Ovary (tissue), 9 donors: ENCODE results near the gene TMED7. TPM values are rescaled to one million over a fixed set of nuclear protein-coding genes. Genes with fewer than 3 reads are reported as not detected.

ENCODE experiments used
- DNase-seq, 5 donors: peaks; one replicate each; pipeline ENCODE4 v3.0.0-alpha.2; 2019 to 2020
- H3K27ac ChIP-seq, 2 donors: fragments of 200-600 bp; one replicate each; pipeline versions ENCODE4 v1.5.1 to v1.8.0; 2019 to 2022
- H3K27me3 ChIP-seq: fragments of 200-600 bp; one replicate; pipeline ENCODE4 v1.8.0; 2022
- H3K36me3 ChIP-seq: fragments of 200-600 bp; sonication (generic); one replicate; pipeline ENCODE4 v1.5.1; 2019
- H3K4me1 ChIP-seq: one replicate; pipeline ENCODE4 v1.8.1; 2013; ENCODE audit warnings: mild to moderate bottlenecking, moderate library complexity; ENCODE audit not compliant: insufficient read depth
- H3K4me3 ChIP-seq: fragments of 200-600 bp; sonication (generic); one replicate; pipeline ENCODE4 v1.5.1; 2017
- H3K9me3 ChIP-seq, 2 donors: fragments of 200-600 bp in 1 of 2; sonication (generic) in 1 of 2; one replicate each; pipeline versions ENCODE4 v1.5.1 to v1.8.1; 2013 to 2019; ENCODE audit warnings: mild to moderate bottlenecking in 1 of 2, moderate library complexity in 1 of 2
- CTCF ChIP-seq, 3 donors: fragments of 450-650 bp in 2 of 3; fragments of 200-600 bp in 1 of 3; IDR thresholded peaks; one replicate each; pipeline versions ENCODE4 v1.5.1 to v1.8.0; 2016 to 2022; ENCODE audit warnings: antibody characterized with exemption in 3 of 3, mild to moderate bottlenecking in 1 of 3
- EP300 ChIP-seq: sonication (generic); formaldehyde crosslinking; IDR thresholded peaks from one replicate; pipeline ENCODE4 v1.6.1; 2017; ENCODE audit warnings: antibody characterized with exemption
- POLR2A ChIP-seq: fragments of 450-650 bp; IDR thresholded peaks from one replicate; pipeline ENCODE4 v1.6.1; 2017; ENCODE audit warnings: antibody characterized with exemption, mild to moderate bottlenecking, moderate library complexity
- WGBS, 3 donors: extraction: QIAGEN DNeasy Blood & Tissue Kit in 1 of 3; methylation state at CpG; one replicate each; pipeline versions ENCODE4 v1.1.5 to v1.1.7; 2013 to 2017; 5-methylcytosine and 5-hydroxymethylcytosine counted together
- intact Hi-C, 4 donors: fragments of 100-400 bp; cut with DNase I; formaldehyde crosslinking; loops; one replicate each; pipeline versions ENCODE4 v1.11.0 to v1.15.1; 2022 to 2023
- polyA plus RNA-seq, 2 donors: library from polyadenylated mRNA; stranded (reverse); fragments of 200-250 nt in 1 of 2; fragments of 350-450 nt in 1 of 2; fragmentation: Illumina TruSeq in 1 of 2; extraction: RNeasy Lipid Tissue Mini Kit (QIAGEN cat#74804) in 1 of 2; gene quantifications; one replicate each; pipeline ENCODE4 v1.2.3, GENCODE V29; 2013 to 2014
- total RNA-seq, 7 donors: library from RNA; depleted of rRNA in 2 of 7; stranded (reverse); fragments of >200 nt in 2 of 7; fragmentation: NEBNext Ultra II Directional in 3 of 7; extraction: Animal tissue kit (Norgen Biotek cat#: 25700) in 3 of 7; gene quantifications; one replicate each; pipeline versions ENCODE4 v1.1.0 to v1.2.4, GENCODE V29; 2016 to 2023
- donor health status: DM: no; HTN: no; CAD: no; lungs with moderate emphysema.
- donor health status: DM: no; HTN: no; CAD: no.
- donor health status: Bipolar disorder and iron deficiency.
- donor health status: DM: yes; HTN: yes; CAD: no.
- donor health status: DM: no; HTN: no; CAD: no.
- donor health status: DM: yes; HTN: yes; CAD: no.

Gene TMED7
- total and polyA plus RNA-seq, 9 donors: 28.0 to 84.2 (median 68.2) TPM

GRCh38 chr5:115607935-115608334 is 17.9 kb downstream of the TMED7 start:
- Histone ChIP-seq H3K4me3 (no peak overlapping the region), H3K27ac (no peak overlapping the region), H3K4me1 (no peaks in the 10 kb centered on the region), H3K27me3 (no peaks in the 10 kb centered on the region), H3K36me3 (no peaks in the 10 kb centered on the region), H3K9me3 (no peaks in the 10 kb centered on the region)
- intact Hi-C loops: no loop called here
- WGBS, 3 donors: 85 to 94% (median 90%) methylated on average over 2 of the region's 2 CpGs
- TF ChIP-seq CTCF (IDR thresholded peaks at IDR 0.05): no peak
- no peak for TF ChIP-seq POLR2A
- no peak for TF ChIP-seq EP300
- no peak for DNase-seq

- no peak overlapping the region for H3K4me3 ChIP-seq
- intact Hi-C loops: no loop called here
- H3K36me3 ChIP-seq: no peaks in the 10 kb centered on the region
- TF ChIP-seq CTCF (IDR thresholded peaks at IDR 0.05) (no peak), EP300 (no peak), POLR2A (no peak)
- 85 to 87% (median 87%) methylated on average over 3 of the region's 3 CpGs for WGBS, 3 donors
- H3K27me3 ChIP-seq: no peaks in the 10 kb centered on the region
- H3K9me3 ChIP-seq: no peaks in the 10 kb centered on the region
- no peak overlapping the region for H3K27ac ChIP-seq
- DNase-seq: no peak
- no peaks in the 10 kb centered on the region for H3K4me1 ChIP-seq
Observed at GRCh38 chr5:115605436-115605835, 20.4 kb downstream of the TMED7 start.

- no peak for TF ChIP-seq EP300
- TF ChIP-seq CTCF (IDR thresholded peaks at IDR 0.05): no peak
- no peak for TF ChIP-seq POLR2A
- 27 to 34% (median 29%) methylated on average over 11 of the region's 11 CpGs for WGBS, 3 donors
Observed at GRCh38 chr5:115602591-115603125, 23.2 kb downstream of the TMED7 start.

GRCh38 chr5:115601701-115602590 is 23.9 kb downstream of the TMED7 start, which contains the start of gene TICAM2:
Gene TICAM2, minus strand, starts transcription at chr5:115602479. Its CDS starts 21,223 bp downstream, at chr5:115581256.
- peaks cover 4% of the 10 kb centered on the region for H3K4me1 ChIP-seq
- H3K27ac ChIP-seq: peak within 1 kb of the TSS; percentile 55 to 91
- TF ChIP-seq EP300 (no peak), CTCF (IDR thresholded peaks at IDR 0.05) (peak in 1 of 3 donors; percentile 16)
- peak; percentile 59 to 76 (median 69) for DNase-seq
- intact Hi-C loops: no loop called here
- no peaks in the 10 kb centered on the region for H3K36me3 ChIP-seq
- H3K27me3 ChIP-seq: no peaks in the 10 kb centered on the region
- no peaks in the 10 kb centered on the region for H3K9me3 ChIP-seq
- WGBS, 3 donors: 0 to 1% (median 1%) methylated on average over 36 to 71 of the region's 71 CpGs
- H3K4me3 ChIP-seq: peak within 1 kb of the TSS; percentile 59

More at GRCh38 chr5:115602591-115603125, 23.2 kb downstream of the TMED7 start:
- Histone ChIP-seq H3K4me3 (peak overlapping the region; percentile 59), H3K9me3 (no peaks in the 10 kb centered on the region), H3K27me3 (no peaks in the 10 kb centered on the region), H3K27ac (peak overlapping the region; percentile 55 to 91), H3K4me1 (peaks cover 4% of the 10 kb centered on the region), H3K36me3 (no peaks in the 10 kb centered on the region)
- no peak for DNase-seq
- intact Hi-C loops: no loop called here
